OCI-LY3 (cell line): ENCODE data around the gene FAM24A.

Experiments used
- H2AFZ ChIP-seq: fragments of 200-600, 300-600 bp; shearing (Covaris generic); 2 replicates; pipeline ENCODE4 v1.6.0; 2014; ENCODE audit warnings: antibody characterized with exemption, low read depth, low read length
- H3K27ac ChIP-seq: fragments of 200-600, 300-600 bp; sonication (generic); 2 replicates; pipeline ENCODE4 v1.5.1; 2014; ENCODE audit warnings: mild to moderate bottlenecking, low read length, moderate library complexity, mixed read lengths
- H3K27me3 ChIP-seq: fragments of 200-600, 300-600 bp; sonication (generic); 2 replicates; pipeline ENCODE4 v1.6.1; 2014; ENCODE audit warnings: low read depth, low read length, mixed read lengths
- H3K36me3 ChIP-seq: fragments of 200-600, 300-600 bp; sonication (generic); replicated peaks from 2 replicates; pipeline ENCODE3; 2014; ENCODE audit warnings: low read depth, low read length, mixed read lengths
- H3K4me1 ChIP-seq: fragments of 300-600, 200-600 bp; sonication (generic); 2 replicates; pipeline ENCODE4 v1.6.1; 2014; ENCODE audit warnings: low read length, mixed read lengths
- H3K4me2 ChIP-seq: fragments of 200-600, 300-600 bp; sonication (generic); 2 replicates; pipeline ENCODE4 v1.6.1; 2014; ENCODE audit warnings: low read length, mixed read lengths
- H3K4me3 ChIP-seq: fragments of 300-600, 200-600 bp; sonication (generic); 2 replicates; pipeline ENCODE4 v1.5.1; 2014; ENCODE audit warnings: antibody characterized with exemption, mild to moderate bottlenecking, low read length, moderate library complexity
- H3K79me2 ChIP-seq: fragments of 300-600, 200-600 bp; shearing (Covaris generic); 2 replicates; pipeline ENCODE4 v1.6.1; 2014; ENCODE audit warnings: mild to moderate bottlenecking, low read length, mixed read lengths
- H3K9ac ChIP-seq: fragments of 300-600, 200-600 bp; shearing (Covaris generic); 2 replicates; pipeline ENCODE4 v1.6.0; 2014; ENCODE audit warnings: mild to moderate bottlenecking, low read length, moderate library complexity
- H3K9me3 ChIP-seq: fragments of 200-600, 300-600 bp; shearing (Covaris generic); 2 replicates; pipeline ENCODE4 v1.6.1; 2014; ENCODE audit warnings: low read length, mixed read lengths; ENCODE audit not compliant: insufficient read depth
- H4K20me1 ChIP-seq: fragments of 200-600, 300-600 bp; sonication (generic); 2 replicates; pipeline ENCODE4 v1.6.1; 2016; ENCODE audit warnings: low read length, mixed read lengths; ENCODE audit not compliant: insufficient read depth
- CTCF ChIP-seq: fragments of 200-600, 300-600 bp; sonication (generic); IDR thresholded peaks from 2 replicates; pipeline ENCODE4 v1.5.1; 2014; ENCODE audit warnings: antibody characterized with exemption, low read length, low read depth
- EZH2phosphoT487 ChIP-seq: fragments of 200-600 bp; shearing (Covaris generic); IDR thresholded peaks from 2 replicates; pipeline ENCODE4 v1.6.1; 2018; ENCODE audit warnings: antibody characterized with exemption, mixed run types, low read depth

Gene FAM24A

GRCh38 chr10:122911889-122912484, 1.6 kb downstream of the FAM24A start:
- no peak overlapping the region for H3K4me3 ChIP-seq
- H3K9me3 ChIP-seq = no peaks in the 10 kb centered on the region
- H3K4me1 ChIP-seq = no peaks in the 10 kb centered on the region
- H3K36me3 ChIP-seq = no peaks in the 10 kb centered on the region
- no peak overlapping the region for H3K4me2 ChIP-seq
- no peak overlapping the region for H3K27ac ChIP-seq
- TF ChIP-seq CTCF (no peak), EZH2phosphoT487 (no peak)
- no peaks in the 10 kb centered on the region for H3K27me3 ChIP-seq
- no peak overlapping the region for H3K9ac ChIP-seq
- no peaks in the 10 kb centered on the region for H4K20me1 ChIP-seq
- H3K79me2 ChIP-seq = no peaks in the 10 kb centered on the region
- no peak overlapping the region for H2AFZ ChIP-seq

- H3K27me3 ChIP-seq = no peaks in the 10 kb centered on the region
- TF ChIP-seq EZH2phosphoT487 (no peak), CTCF (no peak)
- no peaks in the 10 kb centered on the region for H3K36me3 ChIP-seq
- no peaks in the 10 kb centered on the region for H3K4me1 ChIP-seq
- H2AFZ ChIP-seq = no peak overlapping the region
- no peak overlapping the region for H3K4me2 ChIP-seq
- H4K20me1 ChIP-seq = no peaks in the 10 kb centered on the region
- H3K79me2 ChIP-seq = no peaks in the 10 kb centered on the region
- H3K9ac ChIP-seq = no peak overlapping the region
- H3K9me3 ChIP-seq = no peaks in the 10 kb centered on the region
- H3K27ac ChIP-seq = no peak overlapping the region
- no peak overlapping the region for H3K4me3 ChIP-seq
Observed at GRCh38 chr10:122915700-122916099, 5.3 kb downstream of the FAM24A start.

DNA sequence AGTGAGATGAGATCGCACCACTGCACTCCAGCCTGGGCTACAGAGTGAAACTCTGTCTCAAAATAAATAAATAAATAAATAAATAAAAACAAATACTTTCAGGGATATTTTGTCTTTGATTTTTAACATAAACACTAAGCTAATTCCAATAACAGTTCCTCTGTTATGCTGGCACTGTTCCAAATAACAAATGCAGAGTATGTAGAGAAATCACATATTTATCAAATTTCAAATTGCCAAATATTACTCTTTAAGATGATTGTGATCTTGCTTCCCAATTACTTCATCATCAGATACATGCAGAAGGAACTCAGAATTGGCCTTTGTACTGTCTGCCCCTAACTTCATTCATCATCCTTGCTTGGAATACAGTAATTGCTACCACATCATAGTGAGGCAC, 19.7 kb downstream of the FAM24A start:
- H3K4me3 ChIP-seq = no peak overlapping the region
- H3K4me2 ChIP-seq = no peak overlapping the region

More for the DNA sequence above, 19.7 kb downstream of the FAM24A start:
- H3K27me3 ChIP-seq = no peaks in the 10 kb centered on the region
- H3K36me3 ChIP-seq = no peaks in the 10 kb centered on the region
- TF ChIP-seq CTCF (no peak), EZH2phosphoT487 (no peak)
- H3K4me1 ChIP-seq = no peaks in the 10 kb centered on the region
- H2AFZ ChIP-seq = no peak overlapping the region
- no peaks in the 10 kb centered on the region for H4K20me1 ChIP-seq
- no peak overlapping the region for H3K9ac ChIP-seq
- H3K27ac ChIP-seq = no peak overlapping the region
- H3K79me2 ChIP-seq = no peaks in the 10 kb centered on the region
- H3K9me3 ChIP-seq = no peaks in the 10 kb centered on the region
